ENCODE results near the gene HMGXB3. TPM values are rescaled to one million over a fixed set of nuclear protein-coding genes. Genes with fewer than 3 reads are reported as not detected.

Gene HMGXB3
- total and polyA plus RNA-seq, 2 of the 13 experiments (the other 11 are each of a cell fraction or from before 2014, with no cell fraction given) = 18.8 to 23.8 TPM

DNA sequence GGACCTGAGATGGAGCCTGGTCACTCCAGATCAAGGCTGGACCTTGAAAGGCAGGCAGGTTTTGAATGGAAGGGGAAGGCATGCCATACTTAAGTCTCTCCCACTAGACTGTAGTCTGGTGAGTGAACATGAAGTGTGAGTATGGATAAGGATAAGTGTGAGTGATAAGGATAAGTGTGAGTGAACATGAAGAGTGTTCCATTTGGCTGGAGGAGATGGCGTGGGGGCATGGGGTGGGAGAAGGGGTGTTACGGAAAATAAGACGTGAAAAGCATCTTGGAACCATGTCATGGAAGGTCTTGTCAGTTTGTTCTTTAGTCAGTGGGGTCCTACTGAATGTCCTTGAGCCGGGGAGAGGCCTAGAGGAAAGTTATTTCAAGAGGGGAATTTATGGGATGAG lies 32.8 kb downstream of the HMGXB3 start:
- 96% methylated on average over 4 of the region's 4 CpGs for WGBS (ENCODE audit: low lambda C conversion rate)
- Histone ChIP-seq H3K36me3 (replicated peaks in 1 of 2; ENCODE audit: control insufficient read depth in 1 of 2, insufficient read depth in 2 of 2, low read length in 2 of 2) (peaks cover 37 to 89% of the 10 kb centered on the region in 2 experiments), H3K9me3 (ENCODE audit: low read length) (no peaks in the 10 kb centered on the region), H3K4me3 (replicated peaks in 1 of 3; ENCODE audit: insufficient read depth in 1 of 3, low read depth in 2 of 3, low read length in 3 of 3) (no peak overlapping the region), H3K4me2 (ENCODE audit: low read depth, low read length) (no peak overlapping the region), H3K4me1 (ENCODE audit: insufficient read depth, low read length) (no peaks in the 10 kb centered on the region), H3K9ac (ENCODE audit: insufficient read depth, low read depth, low read length) (no peak overlapping the region), H3K27ac (ENCODE audit: extremely low read length, insufficient read depth, low read length) (no peak overlapping the region), H3K27me3 (ENCODE audit: control insufficient read depth in 1 of 2, insufficient read depth in 2 of 2, low read length in 2 of 2) (no peaks in the 10 kb centered on the region), H2AFZ (ENCODE audit: low read length) (no peak overlapping the region), H3K79me2 (ENCODE audit: insufficient read depth, low read length) (no peaks in the 10 kb centered on the region), H4K20me1 (ENCODE audit: insufficient read depth, low read length) (no peaks in the 10 kb centered on the region)
- CTCF ChIA-PET (ENCODE audit: low intra/inter-chr PET ratio, low total read pairs) = no interaction called here
- no peak for TF ChIP-seq ZSCAN12 (CRISPR knock-in tag; IDR thresholded peaks at IDR 0.05)
- no peak for TF ChIP-seq CBX2 (IDR thresholded peaks at IDR 0.05; ENCODE audit: low read depth, low read length)
- no peak for TF ChIP-seq CBX2 (CRISPR knock-in tag; IDR thresholded peaks at IDR 0.05; ENCODE audit: low read depth)
- TF ChIP-seq NCOA2 (CRISPR knock-in tag; IDR thresholded peaks at IDR 0.05) = no peak
- TF ChIP-seq, protein P1, sequence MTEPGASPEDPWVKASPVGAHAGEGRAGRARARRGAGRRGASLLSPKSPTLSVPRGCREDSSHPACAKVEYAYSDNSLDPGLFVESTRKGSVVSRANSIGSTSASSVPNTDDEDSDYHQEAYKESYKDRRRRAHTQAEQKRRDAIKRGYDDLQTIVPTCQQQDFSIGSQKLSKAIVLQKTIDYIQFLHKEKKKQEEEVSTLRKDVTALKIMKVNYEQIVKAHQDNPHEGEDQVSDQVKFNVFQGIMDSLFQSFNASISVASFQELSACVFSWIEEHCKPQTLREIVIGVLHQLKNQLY (CRISPR knock-in tag; IDR thresholded peaks at IDR 0.05) = no peak
- no peak for TF ChIP-seq DNMT3B (CRISPR knock-in tag; conservative IDR thresholded peaks at IDR 0.05)
- no peak for TF ChIP-seq ZNF180 (CRISPR knock-in tag; IDR thresholded peaks at IDR 0.05; ENCODE audit: borderline replicate concordance, low read depth)
- no peak for TF ChIP-seq ASH2L (IDR thresholded peaks at IDR 0.05; ENCODE audit: insufficient read length, low read depth, low read length)
- TF ChIP-seq, protein P2, sequence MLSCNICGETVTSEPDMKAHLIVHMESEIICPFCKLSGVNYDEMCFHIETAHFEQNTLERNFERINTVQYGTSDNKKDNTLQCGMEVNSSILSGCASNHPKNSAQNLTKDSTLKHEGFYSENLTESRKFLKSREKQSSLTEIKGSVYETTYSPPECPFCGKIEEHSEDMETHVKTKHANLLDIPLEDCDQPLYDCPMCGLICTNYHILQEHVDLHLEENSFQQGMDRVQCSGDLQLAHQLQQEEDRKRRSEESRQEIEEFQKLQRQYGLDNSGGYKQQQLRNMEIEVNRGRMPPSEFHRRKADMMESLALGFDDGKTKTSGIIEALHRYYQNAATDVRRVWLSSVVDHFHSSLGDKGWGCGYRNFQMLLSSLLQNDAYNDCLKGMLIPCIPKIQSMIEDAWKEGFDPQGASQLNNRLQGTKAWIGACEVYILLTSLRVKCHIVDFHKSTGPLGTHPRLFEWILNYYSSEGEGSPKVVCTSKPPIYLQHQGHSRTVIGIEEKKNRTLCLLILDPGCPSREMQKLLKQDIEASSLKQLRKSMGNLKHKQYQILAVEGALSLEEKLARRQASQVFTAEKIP (CRISPR knock-in tag; IDR thresholded peaks at IDR 0.05; ENCODE audit: borderline replicate concordance) = no peak
- TF ChIP-seq ZNF143 (CRISPR knock-in tag; IDR thresholded peaks at IDR 0.05) = no peak
- no peak for TF ChIP-seq PHB2 (IDR thresholded peaks at IDR 0.05; ENCODE audit: partially characterized antibody)
- TF ChIP-seq TCF7 (IDR thresholded peaks at IDR 0.05; ENCODE audit: low read depth) = no peak
- no peak for TF ChIP-seq MXD1 (CRISPR knock-in tag; IDR thresholded peaks at IDR 0.05)
- TF ChIP-seq TP53 (CRISPR knock-in tag; conservative IDR thresholded peaks at IDR 0.05) = no peak
- TF ChIP-seq GATAD1 (CRISPR knock-in tag; IDR thresholded peaks at IDR 0.05) = no peak
- TF ChIP-seq, protein P3, sequence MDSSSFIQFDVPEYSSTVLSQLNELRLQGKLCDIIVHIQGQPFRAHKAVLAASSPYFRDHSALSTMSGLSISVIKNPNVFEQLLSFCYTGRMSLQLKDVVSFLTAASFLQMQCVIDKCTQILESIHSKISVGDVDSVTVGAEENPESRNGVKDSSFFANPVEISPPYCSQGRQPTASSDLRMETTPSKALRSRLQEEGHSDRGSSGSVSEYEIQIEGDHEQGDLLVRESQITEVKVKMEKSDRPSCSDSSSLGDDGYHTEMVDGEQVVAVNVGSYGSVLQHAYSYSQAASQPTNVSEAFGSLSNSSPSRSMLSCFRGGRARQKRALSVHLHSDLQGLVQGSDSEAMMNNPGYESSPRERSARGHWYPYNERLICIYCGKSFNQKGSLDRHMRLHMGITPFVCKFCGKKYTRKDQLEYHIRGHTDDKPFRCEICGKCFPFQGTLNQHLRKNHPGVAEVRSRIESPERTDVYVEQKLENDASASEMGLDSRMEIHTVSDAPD (CRISPR knock-in tag; IDR thresholded peaks at IDR 0.05) = no peak
- TF ChIP-seq, protein P4, sequence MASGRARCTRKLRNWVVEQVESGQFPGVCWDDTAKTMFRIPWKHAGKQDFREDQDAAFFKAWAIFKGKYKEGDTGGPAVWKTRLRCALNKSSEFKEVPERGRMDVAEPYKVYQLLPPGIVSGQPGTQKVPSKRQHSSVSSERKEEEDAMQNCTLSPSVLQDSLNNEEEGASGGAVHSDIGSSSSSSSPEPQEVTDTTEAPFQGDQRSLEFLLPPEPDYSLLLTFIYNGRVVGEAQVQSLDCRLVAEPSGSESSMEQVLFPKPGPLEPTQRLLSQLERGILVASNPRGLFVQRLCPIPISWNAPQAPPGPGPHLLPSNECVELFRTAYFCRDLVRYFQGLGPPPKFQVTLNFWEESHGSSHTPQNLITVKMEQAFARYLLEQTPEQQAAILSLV (CRISPR knock-in tag; IDR thresholded peaks at IDR 0.05; ENCODE audit: borderline replicate concordance) = no peak
- TF ChIP-seq IKZF4 (CRISPR knock-in tag; IDR thresholded peaks at IDR 0.05; ENCODE audit: borderline replicate concordance, low read depth, not compliant biosample characterization) = no peak
- TF ChIP-seq HNRNPK (IDR thresholded peaks at IDR 0.05; ENCODE audit: low read depth, low read length, poor library complexity, severe bottlenecking) = no peak
- no peak for TF ChIP-seq BHLHE40 (IDR thresholded peaks at IDR 0.05; ENCODE audit: low read length)
- no peak for TF ChIP-seq ZNF263 (CRISPR knock-in tag; IDR thresholded peaks at IDR 0.05)
- intact Hi-C loops (cut with micrococcal nuclease; ENCODE audit: unreplicated experiment) = no loop called here
- FAIRE-seq (no peak), ATAC-seq (no peak), DNase-seq (ENCODE audit: low spot score) (no peak)
- POLR2A ChIA-PET = no interaction called here
- BruUV-seq (replicated peaks) = no TSS peak
- in situ Hi-C loops (cut with HindIII; ENCODE audit: extremely low pct_ligation_motif_present, low pct_unique_long_range_greater_than_20kb) = no loop called here
